Activated CD8-positive, alpha-beta memory T cell treated with anti-CD3 and anti-CD28 coated beads for 1 hour (primary cell): Measurements from ENCODE around the gene PTPN12.
"Not testable (repeated sequence)": the region's sequence is repeated elsewhere in the genome, so short reads cannot be mapped to it uniquely, and the experiment has no call there.

Experiments used
- DNase-seq, 2 donors: peaks; one replicate each; pipeline ENCODE4 v3.0.0-alpha.2; 2020; ENCODE audit warnings: low read depth in 1 of 2; ENCODE audit errors: extremely low read depth in 1 of 2

Gene PTPN12

DNA sequence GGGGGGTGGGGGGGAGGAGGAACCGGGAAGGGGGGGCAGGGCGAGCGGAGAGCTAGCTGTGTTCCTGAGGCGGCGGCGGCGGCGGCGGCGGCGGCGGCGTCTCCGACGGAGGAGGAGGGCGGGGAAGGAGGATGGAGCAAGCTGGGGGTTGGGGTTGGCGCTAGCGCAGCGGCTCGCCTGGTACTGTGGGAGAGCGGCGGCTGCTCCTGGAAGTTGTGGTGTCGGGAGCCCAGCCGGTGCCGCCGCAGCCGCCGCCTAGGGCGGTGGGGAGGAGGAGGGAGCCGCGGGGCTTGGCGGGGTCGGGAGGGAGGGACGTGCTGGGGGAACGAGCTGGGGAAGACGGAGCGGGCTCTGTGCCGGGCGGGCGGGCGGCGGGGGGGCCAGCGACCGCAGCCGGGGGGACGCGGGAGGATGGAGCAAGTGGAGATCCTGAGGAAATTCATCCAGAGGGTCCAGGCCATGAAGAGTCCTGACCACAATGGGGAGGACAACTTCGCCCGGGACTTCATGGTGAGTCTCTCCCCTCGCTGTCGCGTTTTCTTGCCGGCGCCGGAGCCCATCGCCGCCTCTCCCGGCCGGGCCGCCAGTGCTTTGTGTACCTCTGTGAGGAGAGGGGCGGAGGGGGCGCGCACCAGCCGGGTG is at the start of gene PTPN12:
Gene PTPN12 (plus strand): TSS at position 160 of the 642 bp plus-strand sequence. CDS start 252 bp downstream, at position 412.
- DNase-seq = peak in 1 of 2 donors; percentile 29

DNA sequence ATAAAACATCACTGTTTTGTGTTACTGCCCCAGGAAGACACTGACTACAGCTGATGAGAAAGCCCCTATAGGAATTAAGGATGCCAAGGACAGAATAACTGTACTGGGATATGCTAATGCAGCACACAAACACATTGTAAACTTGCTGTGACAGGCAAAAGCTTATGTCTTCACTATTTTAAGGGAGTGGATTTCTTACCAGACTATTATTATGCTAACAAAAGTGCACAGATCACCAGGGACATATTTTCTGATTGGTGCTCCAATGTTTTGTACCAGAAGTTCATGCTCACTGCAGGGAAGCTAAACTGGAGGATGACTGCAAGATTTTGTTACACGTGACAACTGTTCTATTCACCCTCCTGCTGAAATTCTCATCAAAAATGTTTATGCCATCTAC is 48.1 kb upstream of the PTPN12 start:
- DNase-seq = no peak

DNA sequence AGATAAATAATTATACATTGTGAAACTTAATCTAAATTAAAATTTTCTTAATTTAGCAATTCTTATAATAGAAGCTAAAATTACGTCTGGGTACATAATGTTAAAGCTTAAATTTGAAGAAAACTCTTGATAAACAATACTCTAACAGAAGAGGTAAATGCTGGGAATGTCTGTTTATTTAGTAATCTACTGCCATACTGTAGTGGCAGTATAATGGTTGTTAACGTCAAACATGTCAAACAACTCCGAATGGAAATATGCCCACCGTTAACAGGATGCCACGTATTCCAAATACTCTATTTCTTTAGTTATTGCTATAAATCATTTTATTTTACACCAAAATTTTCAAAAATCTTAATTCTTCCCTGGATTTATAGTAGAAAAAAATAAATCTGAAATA is 40.0 kb upstream of the PTPN12 start:
- DNase-seq = no peak

DNA sequence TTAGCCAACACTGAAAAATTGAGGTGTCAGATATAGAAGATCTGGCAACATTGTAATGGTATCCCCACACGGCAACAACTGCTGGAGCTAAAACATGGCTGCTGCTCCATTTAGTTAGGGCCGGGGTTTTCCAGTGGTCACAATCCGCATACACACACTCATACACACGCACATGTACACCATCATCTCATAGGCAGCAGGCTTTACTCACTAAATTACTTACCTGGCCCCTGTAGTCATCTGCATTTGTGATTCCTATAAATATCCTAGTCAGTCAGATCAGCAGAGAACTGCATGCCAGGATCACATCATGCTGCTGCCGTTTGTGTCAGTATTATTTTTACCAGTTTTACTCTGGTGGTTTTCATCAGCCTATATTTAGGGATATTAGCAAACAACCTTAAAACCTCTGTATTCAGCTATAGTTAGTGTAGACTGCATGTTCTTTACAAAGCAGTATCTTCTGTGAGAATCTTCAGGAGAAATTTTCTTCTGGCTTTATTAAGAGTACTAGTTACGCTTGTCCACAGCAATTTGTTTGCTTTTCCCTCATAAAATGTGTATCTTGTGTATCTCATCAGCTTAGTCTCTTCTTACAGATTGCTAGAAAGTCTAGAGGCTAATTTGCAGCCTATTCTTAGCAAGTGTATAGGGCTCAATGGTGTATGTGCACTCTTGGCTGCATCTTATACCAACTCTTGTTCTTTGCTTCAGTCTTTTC is 38.3 kb upstream of the PTPN12 start:
- DNase-seq = no peak

DNA sequence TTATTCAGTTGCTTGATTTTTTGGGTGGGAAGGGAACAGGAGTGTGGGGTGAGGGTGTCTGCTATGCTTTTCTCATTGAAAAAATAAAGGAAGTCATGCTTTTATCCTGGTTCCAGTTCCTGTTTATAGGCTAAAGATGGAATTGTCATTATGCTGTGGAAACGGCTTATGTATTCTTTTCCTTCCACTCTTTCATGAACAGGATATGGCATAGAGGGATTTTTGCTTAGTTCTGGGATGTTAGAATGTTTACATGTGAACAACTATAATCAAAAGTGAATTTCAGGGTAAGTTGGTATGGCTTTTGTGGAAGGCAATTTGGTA is 35.9 kb upstream of the PTPN12 start:
- no peak for DNase-seq

DNA sequence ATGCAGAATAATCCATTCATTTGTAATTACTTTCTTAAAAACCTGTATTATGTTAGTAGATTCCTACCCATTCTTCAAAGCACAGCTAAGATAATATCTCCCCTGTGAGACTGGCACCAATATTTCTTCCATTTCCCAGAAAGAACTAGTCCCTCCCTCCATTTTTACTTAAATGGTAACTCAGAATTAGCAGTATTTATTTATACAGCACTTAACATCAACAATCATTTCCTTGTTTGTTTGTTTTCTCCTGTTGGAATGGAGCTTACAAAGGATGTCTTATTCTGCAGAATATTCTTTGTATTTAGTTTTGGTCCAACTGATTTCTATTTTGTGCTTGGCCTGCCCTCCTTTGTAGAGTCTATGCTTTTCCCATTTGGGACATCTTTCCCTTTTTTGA is 32.1 kb upstream of the PTPN12 start:
- no peak for DNase-seq

DNA sequence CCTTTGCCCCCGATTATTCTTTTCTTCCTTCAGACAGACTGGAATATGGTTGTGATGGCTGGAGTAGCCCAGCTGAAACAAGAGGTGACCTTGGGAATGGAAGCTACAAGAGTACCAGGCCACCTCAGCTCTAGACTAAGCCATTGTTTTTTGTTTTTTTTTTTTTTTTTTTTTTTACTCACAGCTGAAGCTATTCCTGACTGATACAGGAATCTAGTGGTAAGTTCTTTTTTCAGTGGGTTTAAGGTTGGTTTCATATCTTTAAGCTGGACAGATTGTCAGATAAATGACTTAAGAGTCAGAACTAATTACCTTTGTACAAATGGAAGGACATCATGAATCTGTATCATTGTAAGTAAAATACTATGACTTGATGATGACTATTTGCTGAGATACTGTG is 30.2 kb upstream of the PTPN12 start:
- no peak for DNase-seq

DNA sequence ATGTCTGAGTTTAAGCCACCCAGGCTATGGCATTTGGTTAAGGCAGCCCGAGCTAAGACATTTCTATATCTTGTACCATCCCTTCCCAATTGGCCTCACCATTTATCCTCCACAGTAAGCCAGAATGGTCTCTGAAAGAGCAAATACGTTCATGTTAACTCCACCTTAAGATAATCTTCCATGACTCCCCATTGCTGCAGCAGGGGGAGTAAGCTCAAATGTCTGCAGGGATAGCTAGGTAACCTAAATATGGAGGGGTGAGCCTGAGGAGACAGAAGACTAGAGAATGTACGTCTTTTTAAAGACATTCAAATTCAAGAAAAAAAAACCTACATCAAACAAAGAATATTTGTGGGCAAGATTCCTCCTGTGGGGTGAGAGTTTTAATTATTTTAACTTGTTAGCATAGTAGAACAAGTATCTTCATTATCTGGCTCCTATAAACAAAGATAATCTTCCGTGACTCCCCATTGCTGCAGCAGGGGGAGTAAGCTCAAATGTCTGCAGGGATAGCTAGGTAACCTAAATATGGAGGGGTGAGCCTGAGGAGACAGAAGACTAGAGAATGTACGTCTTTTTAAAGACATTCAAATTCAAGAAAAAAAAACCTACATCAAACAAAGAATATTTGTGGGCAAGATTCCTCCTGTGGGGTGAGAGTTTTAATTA is 24.0 kb upstream of the PTPN12 start:
- DNase-seq = not testable (repeated sequence)

DNA sequence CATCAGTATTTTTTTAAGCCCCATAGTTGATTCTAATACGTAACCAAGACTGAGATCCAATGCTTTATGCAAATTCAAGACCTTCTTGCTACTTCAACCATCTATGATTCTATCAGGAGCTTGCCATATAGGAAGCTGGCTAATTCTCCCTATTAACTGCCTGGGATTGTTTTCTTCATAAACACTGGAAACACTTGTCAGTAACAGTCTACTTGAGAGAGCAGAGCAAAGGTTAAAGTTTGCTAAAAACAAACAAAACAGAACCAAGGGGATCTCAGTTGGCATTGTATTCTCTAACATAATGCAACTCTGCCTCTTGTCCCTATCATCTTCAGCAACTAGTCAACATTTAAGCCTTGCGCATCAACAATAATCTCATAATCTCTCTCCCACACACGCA is 21.0 kb upstream of the PTPN12 start:
- no peak for DNase-seq

DNA sequence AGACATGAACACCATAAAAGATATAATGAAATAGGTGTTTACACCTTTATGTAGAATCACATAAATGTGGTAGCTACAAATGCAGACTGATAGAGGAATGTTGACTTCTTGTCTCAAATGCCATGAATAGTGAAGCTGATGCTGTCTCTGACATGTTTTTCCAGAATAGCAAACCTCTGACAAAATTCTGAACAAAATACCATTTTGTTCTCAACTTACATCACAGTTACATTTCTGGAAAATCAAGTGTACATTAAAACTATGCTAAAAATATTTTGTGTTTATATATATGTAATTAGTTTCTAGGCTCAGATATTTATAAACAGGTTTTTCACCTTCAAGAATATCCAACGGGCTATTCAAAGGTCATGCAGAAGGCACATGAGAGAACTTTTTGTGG is 16.8 kb upstream of the PTPN12 start:
- DNase-seq = no peak

DNA sequence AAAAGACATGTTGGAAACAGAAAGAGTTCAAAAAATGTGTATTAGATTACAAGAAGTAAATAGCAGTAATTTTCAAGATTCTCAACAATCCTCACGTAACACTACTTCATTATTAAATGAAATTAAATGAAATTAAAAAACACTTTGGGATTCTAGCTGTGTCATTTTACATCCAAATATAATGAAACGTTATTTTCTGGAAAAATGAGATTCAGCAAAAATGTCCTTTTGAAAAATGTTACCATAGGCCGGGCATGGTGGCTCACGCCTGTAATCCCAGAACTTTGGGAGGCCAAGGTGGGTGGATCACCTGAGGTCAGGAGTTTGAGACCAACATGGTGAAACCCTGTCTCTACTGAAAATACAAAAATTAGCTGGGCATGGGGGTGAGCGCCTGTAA is 15.6 kb upstream of the PTPN12 start:
- not testable (repeated sequence) for DNase-seq

DNA sequence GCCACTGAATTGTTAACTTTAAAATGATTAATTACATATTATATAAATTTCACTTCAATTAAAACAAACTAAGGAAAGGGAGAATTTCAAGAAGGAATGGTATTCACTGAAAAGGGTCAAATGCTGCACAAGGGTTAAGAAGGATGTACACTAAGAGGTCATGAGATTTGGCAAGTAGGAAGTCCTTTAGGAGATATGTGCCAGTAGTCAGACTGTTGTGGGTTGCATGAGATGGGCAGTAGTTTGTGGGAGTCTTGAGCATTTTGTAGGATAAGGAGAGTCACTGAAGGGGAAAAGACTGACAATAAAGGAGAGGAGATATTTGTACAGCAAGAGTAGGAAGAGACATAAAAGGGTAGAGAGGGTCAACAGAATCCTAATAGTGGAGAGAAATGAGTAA is 12.4 kb upstream of the PTPN12 start:
- DNase-seq = no peak

DNA sequence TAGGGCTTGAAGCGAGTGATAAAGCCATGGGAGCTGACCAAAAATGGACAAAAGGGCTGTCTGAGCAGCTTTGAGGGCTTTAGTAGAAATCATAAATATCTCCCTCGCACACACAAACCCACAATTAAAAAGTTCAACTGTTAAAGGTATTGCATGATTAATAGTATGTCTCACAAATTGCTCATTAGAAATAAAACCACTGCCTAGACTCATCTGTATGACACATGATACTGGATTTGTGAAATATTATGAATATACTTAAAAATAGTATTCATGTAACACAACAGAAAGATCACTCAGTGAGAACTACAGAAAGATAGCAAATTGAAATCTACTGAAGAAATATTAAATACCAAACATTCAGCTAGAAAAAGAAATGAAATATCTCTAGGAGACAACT is 11.9 kb upstream of the PTPN12 start:
- no peak for DNase-seq

DNA sequence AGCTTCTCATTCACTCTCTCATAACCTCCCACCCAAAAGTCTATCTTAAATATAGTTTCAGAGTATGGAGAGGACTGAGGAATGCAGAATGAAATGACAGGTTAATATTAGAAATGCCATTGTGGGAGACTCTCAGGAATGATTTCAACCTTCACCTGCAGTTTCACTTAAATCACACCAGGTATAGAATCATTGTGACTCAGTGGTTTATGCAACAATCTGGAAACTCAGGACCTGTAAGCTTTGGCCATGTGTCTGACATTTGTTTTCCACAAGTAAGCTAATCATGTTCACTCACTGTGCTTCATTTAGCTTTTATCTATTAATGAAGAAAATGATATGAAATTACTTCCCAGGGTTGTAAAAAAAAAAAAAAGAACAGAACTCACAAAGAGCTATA is 8.7 kb upstream of the PTPN12 start:
- DNase-seq = no peak

DNA sequence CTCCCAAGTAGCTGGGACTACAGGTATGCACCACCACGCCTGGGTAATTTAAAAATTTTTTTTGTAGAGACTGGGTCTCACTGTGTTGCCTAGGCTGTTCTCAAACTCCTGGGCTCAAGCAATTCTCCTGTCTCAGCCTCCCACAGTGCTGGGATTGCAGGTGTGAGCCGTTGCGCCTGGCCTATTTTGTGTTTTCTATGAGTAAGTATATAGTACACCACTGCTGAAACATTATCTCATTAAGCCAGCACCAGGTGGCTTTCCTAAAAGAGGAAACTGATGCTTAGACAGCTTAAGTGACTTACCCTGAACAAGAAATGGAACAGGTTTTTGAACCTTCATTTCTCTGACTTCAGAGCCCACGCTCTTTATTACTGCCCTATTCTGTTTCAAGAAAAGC is 7.8 kb upstream of the PTPN12 start:
- no peak for DNase-seq

DNA sequence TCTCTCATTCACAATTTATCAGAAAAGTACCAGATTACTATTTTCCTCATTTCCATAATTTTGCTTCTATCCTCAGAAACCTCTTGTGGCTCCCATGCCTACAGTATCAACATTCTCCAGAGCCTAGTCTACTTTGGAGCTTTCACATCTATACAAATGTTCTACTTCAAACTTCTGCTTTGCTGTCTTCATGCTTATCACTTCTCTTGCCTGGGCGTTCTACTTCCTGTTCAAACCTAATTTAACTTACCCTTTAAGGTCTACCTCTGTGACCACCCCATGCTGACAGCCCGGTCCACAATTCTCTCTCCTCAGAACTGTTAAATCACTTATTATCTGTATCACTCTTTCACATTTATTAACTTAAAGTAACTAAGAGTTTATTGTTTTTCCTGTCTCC is 6.1 kb upstream of the PTPN12 start:
- DNase-seq = no peak

DNA sequence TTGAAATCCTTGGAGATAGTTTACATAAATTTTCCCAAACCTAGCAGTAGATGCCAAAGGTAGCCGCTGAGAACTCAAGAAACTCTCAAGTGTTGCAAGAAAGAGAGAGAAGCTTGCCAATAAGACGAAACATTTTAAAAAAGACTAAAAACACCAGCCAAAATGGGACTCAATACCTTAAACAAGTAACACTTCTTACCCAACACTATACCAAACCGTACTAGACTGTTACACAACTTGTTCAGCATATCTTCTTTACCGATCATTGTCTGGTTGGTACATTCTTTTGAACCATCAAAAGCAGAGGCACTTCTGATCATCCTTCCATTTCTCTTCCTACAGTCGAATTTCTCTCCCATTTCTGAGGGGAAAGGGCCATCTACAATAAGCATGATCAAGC is 4.8 kb upstream of the PTPN12 start:
- no peak for DNase-seq

DNA sequence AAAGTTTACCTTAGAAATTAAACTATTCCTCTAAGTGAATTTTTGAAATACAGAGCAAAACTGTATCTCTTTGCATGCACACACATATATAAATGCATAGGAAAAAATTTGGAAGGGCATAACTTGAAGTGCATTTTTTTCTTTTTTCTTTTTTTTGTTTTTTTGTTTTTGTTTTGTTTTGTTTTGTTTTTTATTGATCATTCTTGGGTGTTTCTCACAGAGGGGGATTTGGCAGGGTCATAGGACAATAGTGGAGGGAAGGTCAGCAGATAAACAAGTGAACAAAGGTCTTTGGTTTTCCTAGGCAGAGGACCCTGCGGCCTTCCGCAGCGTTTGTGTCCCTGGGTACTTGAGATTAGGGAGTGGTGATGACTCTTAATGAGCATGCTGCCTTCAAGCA is 4.4 kb upstream of the PTPN12 start:
- not testable (repeated sequence) for DNase-seq

DNA sequence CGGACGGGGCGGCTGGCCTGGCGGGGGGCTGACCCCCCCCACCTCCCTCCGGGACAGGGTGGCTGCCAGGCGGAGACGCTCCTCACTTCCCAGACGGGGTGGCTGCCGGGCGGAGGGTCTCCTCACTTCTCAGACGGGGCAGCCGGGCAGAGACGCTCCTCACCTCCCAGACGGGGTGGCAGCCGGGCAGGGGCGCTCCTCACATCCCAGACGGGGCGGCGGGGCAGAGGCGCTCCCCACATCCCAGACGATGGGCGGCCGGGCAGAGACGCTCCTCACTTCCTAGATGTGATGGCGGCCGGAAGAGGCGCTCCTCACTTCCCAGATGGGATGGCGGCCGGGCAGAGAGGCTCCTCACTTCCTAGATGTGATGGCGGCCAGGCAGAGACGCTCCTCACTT is 3.0 kb upstream of the PTPN12 start:
- not testable (repeated sequence) for DNase-seq

DNA sequence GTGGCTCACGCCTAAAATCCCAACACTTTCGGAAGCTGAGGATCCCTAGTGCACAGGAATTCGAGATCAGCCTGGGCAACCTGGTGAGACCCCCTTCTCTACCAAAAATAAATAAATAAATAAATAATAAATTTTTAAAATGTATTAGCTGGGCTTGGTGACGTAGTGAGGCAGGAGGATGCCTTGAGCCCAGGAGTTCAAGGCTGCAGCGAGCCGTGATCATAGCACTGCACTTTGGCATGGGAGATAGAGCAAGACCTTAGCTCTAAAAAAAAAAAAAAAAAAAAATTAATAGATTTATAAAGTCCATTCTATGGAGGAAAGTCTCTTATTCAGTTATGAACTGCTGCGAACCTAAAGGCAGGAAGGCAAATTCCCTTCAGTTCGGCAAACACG is 1.1 kb upstream of the PTPN12 start:
- DNase-seq = no peak

DNA sequence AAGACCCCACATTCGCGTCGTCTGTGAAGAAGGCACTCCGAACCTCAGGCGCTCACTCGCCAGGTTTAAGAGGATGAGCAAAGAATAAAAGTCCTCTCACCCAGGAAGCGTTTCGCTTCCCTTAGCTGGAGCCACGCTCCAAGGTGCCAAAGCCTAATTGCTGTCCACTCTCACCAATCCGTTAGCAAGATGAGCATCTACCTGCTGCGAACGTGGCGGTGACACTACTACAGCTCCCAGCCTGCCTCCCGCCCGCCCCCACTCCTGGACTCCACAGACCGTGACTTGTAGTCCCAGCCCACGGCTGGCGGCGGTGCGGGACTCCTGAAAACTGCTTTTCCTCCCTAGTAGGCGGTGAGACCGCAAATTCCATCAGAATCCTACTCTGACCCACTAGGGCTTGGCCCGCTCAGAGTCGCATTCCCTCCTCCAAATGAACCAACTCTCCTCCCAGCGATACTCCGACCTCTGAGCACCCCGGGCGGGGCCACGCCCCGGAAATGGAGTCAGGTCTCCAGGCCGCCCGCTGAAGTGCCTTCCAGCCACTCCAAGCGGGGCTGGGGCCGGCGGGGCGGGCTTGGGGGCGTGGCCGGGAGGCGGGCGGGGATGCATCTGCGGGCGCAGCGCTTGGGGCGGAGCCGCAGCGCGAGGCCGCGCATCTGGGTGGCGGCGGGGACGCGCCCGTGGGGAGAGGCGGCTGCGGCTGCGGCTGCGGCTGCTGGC is 521 bp upstream of the PTPN12 start:
- DNase-seq = peak; percentile 89 to 97
